Upper lobe of left lung (tissue), 6 donors: ENCODE data around the gene SULT1C4. TPM values are rescaled to one million over a fixed set of nuclear protein-coding genes. Genes with fewer than 3 reads are reported as not detected.

Experiments
- ATAC-seq, 2 donors: fragments of 200-7000 bp; cut with Tn5 transposase; one replicate each; pipeline ENCODE4 v1.9.1; 2022; ENCODE audit warnings: mild to moderate bottlenecking in 2 of 2, moderate library complexity in 2 of 2; ENCODE audit not compliant: low FRiP score in 2 of 2
- DNase-seq, 2 donors: peaks; one replicate each; pipeline ENCODE4 v3.0.0-alpha.2; 2019 to 2020
- H3K27ac ChIP-seq, 4 donors: fragments of 200-600 bp; sonication (generic); one replicate each; pipeline ENCODE4 v1.5.1; 2016 to 2019
- H3K27me3 ChIP-seq, 4 donors: fragments of 200-600 bp; sonication (generic); one replicate each; pipeline ENCODE4 v1.5.1; 2017 to 2019
- H3K36me3 ChIP-seq, 4 donors: fragments of 200-600 bp; sonication (generic); one replicate each; pipeline ENCODE4 v1.5.1; 2016 to 2019
- H3K4me1 ChIP-seq, 4 donors: fragments of 200-600 bp; sonication (generic); one replicate each; pipeline ENCODE4 v1.5.1; 2018 to 2019
- H3K4me3 ChIP-seq, 4 donors: fragments of 200-600 bp; sonication (generic); one replicate each; pipeline ENCODE4 v1.5.1; 2017 to 2019; ENCODE audit warnings: mild to moderate bottlenecking in 2 of 4, moderate library complexity in 1 of 4
- H3K9me3 ChIP-seq, 4 donors: fragments of 200-600 bp; sonication (generic); one replicate each; pipeline ENCODE4 v1.5.1; 2018 to 2019
- CTCF ChIP-seq, 6 experiments: fragments of 450-650 bp in 4 of 6; fragments of 200-600 bp in 2 of 6; sonication (generic) in 2 of 6; IDR thresholded peaks; one replicate each; pipeline ENCODE4 v1.5.1; 2016 to 2019; ENCODE audit warnings: antibody characterized with exemption in 6 of 6
- EP300 ChIP-seq, 4 donors: sonication (generic); formaldehyde crosslinking; IDR thresholded peaks; one replicate each; pipeline ENCODE4 v1.5.1; 2017; ENCODE audit warnings: antibody characterized with exemption in 4 of 4, control low read depth in 2 of 4
- POLR2A ChIP-seq, 4 donors: fragments of 450-650 bp; IDR thresholded peaks; one replicate each; pipeline ENCODE4 v1.5.1; 2016 to 2017; ENCODE audit warnings: antibody characterized with exemption in 4 of 4, mild to moderate bottlenecking in 2 of 4
- POLR2AphosphoS5 ChIP-seq, 2 donors: sonication (generic); formaldehyde crosslinking; IDR thresholded peaks; one replicate each; pipeline ENCODE4 v1.5.1; 2017; ENCODE audit warnings: antibody characterized with exemption in 2 of 2
- WGBS, 2 donors: methylation state at CpG; one replicate each; pipeline ENCODE4 v1.1.5; 2017 to 2018; 5-methylcytosine and 5-hydroxymethylcytosine counted together
- total RNA-seq, 6 donors: library from RNA; depleted of rRNA in 4 of 6; stranded (reverse); fragments of >200 nt in 4 of 6; gene quantifications; one replicate each; pipeline versions ENCODE4 v1.1.0 to v1.2.1, GENCODE V29; 2016 to 2021
- donor health status: DM: no; HTN: no; CAD: no; lungs with moderate emphysema.
- donor health status: DM: no; HTN: yes; CAD: no; lungs with severe emphysema.

SULT1C4 gene
- total RNA-seq, 6 donors from 2014 or later: 4.3 to 15.4 (median 9.0) TPM

GRCh38 chr2:108407864-108408729 lies 30.3 kb downstream of the SULT1C4 start:
- Histone ChIP-seq H3K4me3 (no peak overlapping the region), H3K27ac (no peak overlapping the region), H3K4me1 (no peaks in the 10 kb centered on the region), H3K36me3 (no peaks in the 10 kb centered on the region), H3K27me3 (no peaks in the 10 kb centered on the region), H3K9me3 (peaks cover 0 to 13% (median 8%) of the 10 kb centered on the region in 4 donors)
- DNase-seq (no peak), ATAC-seq (no peak)
- TF ChIP-seq CTCF (IDR thresholded peaks at IDR 0.05) (no peak), POLR2AphosphoS5 (IDR thresholded peaks at IDR 0.05) (no peak), EP300 (IDR thresholded peaks at IDR 0.05) (no peak), POLR2A (IDR thresholded peaks at IDR 0.05) (no peak)
- WGBS, 2 donors: 83 to 91% methylated on average over 6 of the region's 6 CpGs

- WGBS, 2 donors: 82 to 87% methylated on average over 1 of the region's 1 CpG
- Histone ChIP-seq H3K9me3 (peaks cover 0 to 12% (median 7%) of the 10 kb centered on the region in 4 donors), H3K27ac (no peak overlapping the region), H3K27me3 (no peaks in the 10 kb centered on the region), H3K4me1 (no peaks in the 10 kb centered on the region), H3K4me3 (no peak overlapping the region), H3K36me3 (no peaks in the 10 kb centered on the region)
- no peak for TF ChIP-seq CTCF (IDR thresholded peaks at IDR 0.05)
- no peak for TF ChIP-seq POLR2AphosphoS5 (IDR thresholded peaks at IDR 0.05)
- TF ChIP-seq POLR2A (IDR thresholded peaks at IDR 0.05): no peak
- no peak for TF ChIP-seq EP300 (IDR thresholded peaks at IDR 0.05)
- DNase-seq: no peak
- no peak for ATAC-seq
Observed at GRCh38 chr2:108409768-108410167, 32.0 kb downstream of the SULT1C4 start.

- Histone ChIP-seq H3K36me3 (no peaks in the 10 kb centered on the region), H3K9me3 (no peaks in the 10 kb centered on the region), H3K4me1 (no peaks in the 10 kb centered on the region), H3K27me3 (no peaks in the 10 kb centered on the region), H3K4me3 (no peak overlapping the region), H3K27ac (no peak overlapping the region)
- WGBS, 2 donors: 24 to 65% methylated on average over 1 of the region's 1 CpG
- TF ChIP-seq CTCF (IDR thresholded peaks at IDR 0.05): no peak
- no peak for TF ChIP-seq POLR2A (IDR thresholded peaks at IDR 0.05)
- no peak for TF ChIP-seq EP300 (IDR thresholded peaks at IDR 0.05)
- no peak for TF ChIP-seq POLR2AphosphoS5 (IDR thresholded peaks at IDR 0.05)
- DNase-seq (no peak), ATAC-seq (no peak)
Observed at GRCh38 chr2:108412995-108413710, 35.4 kb downstream of the SULT1C4 start.

GRCh38 chr2:108413711-108414095 lies 35.9 kb downstream of the SULT1C4 start:
- no peak overlapping the region for H3K4me3 ChIP-seq
- H3K4me1 ChIP-seq: no peaks in the 10 kb centered on the region
- WGBS, 2 donors: 83 to 100% methylated on average over 1 of the region's 1 CpG
- TF ChIP-seq POLR2A (IDR thresholded peaks at IDR 0.05): no peak
- TF ChIP-seq EP300 (IDR thresholded peaks at IDR 0.05): no peak
- TF ChIP-seq CTCF (IDR thresholded peaks at IDR 0.05): no peak
- no peak for TF ChIP-seq POLR2AphosphoS5 (IDR thresholded peaks at IDR 0.05)
- no peak overlapping the region for H3K27ac ChIP-seq
- DNase-seq (no peak), ATAC-seq (no peak)
- no peaks in the 10 kb centered on the region for H3K9me3 ChIP-seq
- H3K27me3 ChIP-seq: no peaks in the 10 kb centered on the region
- no peaks in the 10 kb centered on the region for H3K36me3 ChIP-seq
